Right renal cortex interstitium (tissue), 3 donors: ENCODE data around the gene FUT7. TPM values are rescaled to one million over a fixed set of nuclear protein-coding genes. Genes with fewer than 3 reads are reported as not detected.
"Not testable (repeated sequence)": the region's sequence is repeated elsewhere in the genome, so short reads cannot be mapped to it uniquely, and the experiment has no call there.

ENCODE experiments used
- DNase-seq, 3 donors: peaks; one replicate each; pipeline ENCODE4 v3.0.0-alpha.2; 2013; ENCODE audit warnings: low read depth in 3 of 3, low spot score in 2 of 3
- polyA plus RNA-seq, 3 donors: library from polyadenylated mRNA; unstranded; fragments of 120-200 nt; gene quantifications; one replicate each; pipeline ENCODE4 v1.2.1, GENCODE V29; 2013; ENCODE audit not compliant: insufficient read length in 3 of 3

FUT7 gene
- polyA plus RNA-seq, 3 donors: 0.06 TPM; not detected in 2

GRCh38 chr9:137067860-137068538, 36.1 kb upstream of the FUT7 start:
- DNase-seq: no peak

GRCh38 chr9:137066096-137066861, 34.4 kb upstream of the FUT7 start:
- DNase-seq: no peak

- DNase-seq: no peak
These were observed 33.6 kb upstream of the FUT7 start for GRCh38 chr9:137065336-137065967.

- DNase-seq: no peak
These were observed 32.9 kb upstream of the FUT7 start for GRCh38 chr9:137064880-137065164.

- no peak for DNase-seq
These were observed 32.4 kb upstream of the FUT7 start for GRCh38 chr9:137064027-137064879.

GRCh38 chr9:137063311-137064026, 31.6 kb upstream of the FUT7 start:
- DNase-seq: no peak

GRCh38 chr9:137062798-137063197, 30.9 kb upstream of the FUT7 start:
- DNase-seq: not testable (repeated sequence)

GRCh38 chr9:137062384-137062783, 30.5 kb upstream of the FUT7 start:
- DNase-seq: no peak

- DNase-seq: no peak
These were observed 26.8 kb upstream of the FUT7 start for GRCh38 chr9:137058521-137059234.

GRCh38 chr9:137057545-137057944, 25.7 kb upstream of the FUT7 start:
- DNase-seq: no peak

- DNase-seq: no peak
These were observed 25.0 kb upstream of the FUT7 start for GRCh38 chr9:137056739-137057415.

- DNase-seq: no peak
These were observed 23.8 kb upstream of the FUT7 start for GRCh38 chr9:137055385-137056364.

GRCh38 chr9:137054932-137055384, 23.1 kb upstream of the FUT7 start:
- DNase-seq: no peak

GRCh38 chr9:137053944-137054931, 22.4 kb upstream of the FUT7 start, which contains the start of gene ENTPD2:
ENTPD2 (minus strand) TSS chr9:137054061; CDS start chr9:137053997, 64 bp downstream.
- no peak for DNase-seq

- no peak for DNase-seq
These were observed 21.4 kb upstream of the FUT7 start for GRCh38 chr9:137052998-137053943.
